HG03196 (cell line): ENCODE results near the gene EIF5A.

Experiments used
- ATAC-seq: cut with Tn5 transposase; IDR thresholded peaks from one replicate; pipeline ENCODE4 v1.9.1; 2021; ENCODE audit not compliant: unreplicated experiment

EIF5A gene

DNA sequence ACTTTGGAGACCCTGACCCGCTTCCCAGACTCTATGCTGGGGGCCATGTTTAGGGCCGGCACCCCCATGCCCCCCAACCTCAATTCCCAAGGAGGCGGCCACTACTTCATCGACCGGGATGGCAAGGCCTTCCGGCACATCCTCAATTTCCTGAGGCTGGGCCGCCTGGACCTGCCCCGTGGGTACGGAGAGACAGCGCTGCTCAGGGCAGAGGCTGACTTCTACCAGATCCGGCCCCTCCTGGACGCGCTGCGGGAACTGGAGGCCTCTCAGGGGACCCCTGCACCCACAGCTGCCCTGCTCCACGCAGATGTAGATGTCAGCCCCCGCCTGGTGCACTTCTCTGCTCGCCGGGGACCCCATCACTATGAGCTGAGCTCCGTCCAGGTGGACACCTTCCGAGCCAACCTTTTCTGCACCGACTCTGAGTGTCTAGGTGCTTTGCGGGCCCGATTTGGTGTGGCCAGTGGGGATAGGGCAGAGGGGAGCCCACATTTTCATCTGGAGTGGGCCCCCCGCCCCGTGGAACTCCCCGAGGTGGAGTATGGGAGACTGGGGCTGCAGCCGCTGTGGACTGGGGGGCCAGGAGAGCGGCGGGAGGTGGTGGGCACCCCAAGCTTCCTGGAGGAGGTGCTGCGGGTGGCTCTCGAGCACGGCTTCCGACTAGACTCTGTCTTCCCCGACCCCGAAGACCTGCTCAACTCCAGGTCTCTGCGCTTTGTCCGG lies 45.6 kb downstream of the EIF5A start:
- no peak for ATAC-seq

- no peak for ATAC-seq
Measured at GRCh38 chr17:7354262-7354843, 46.9 kb downstream of the EIF5A start.

DNA sequence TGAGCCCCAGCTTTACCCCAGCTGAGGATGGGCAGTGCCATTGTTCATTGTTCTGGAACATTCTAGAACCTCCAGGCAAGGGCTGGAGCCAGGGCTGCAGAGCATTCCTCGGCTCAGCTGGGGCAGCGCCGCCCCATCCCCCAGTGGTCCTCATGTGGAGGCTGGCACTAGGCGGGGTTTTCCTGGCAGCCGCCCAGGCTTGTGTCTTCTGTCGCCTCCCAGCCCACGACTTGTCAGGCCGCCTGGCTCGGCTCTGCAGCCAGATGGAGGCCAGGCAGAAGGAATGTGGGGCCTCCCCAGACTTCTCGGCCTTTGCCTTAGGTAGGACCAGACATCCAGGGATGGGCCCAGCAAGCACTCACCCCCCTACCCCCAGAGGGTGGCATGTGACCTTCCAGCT lies 47.6 kb downstream of the EIF5A start, which contains the start of gene TMEM95:
TSS of gene TMEM95 (plus strand) at position 104 of the 400 bp plus-strand sequence. CDS start at position 153, 49 bp downstream.
- no peak for ATAC-seq

DNA sequence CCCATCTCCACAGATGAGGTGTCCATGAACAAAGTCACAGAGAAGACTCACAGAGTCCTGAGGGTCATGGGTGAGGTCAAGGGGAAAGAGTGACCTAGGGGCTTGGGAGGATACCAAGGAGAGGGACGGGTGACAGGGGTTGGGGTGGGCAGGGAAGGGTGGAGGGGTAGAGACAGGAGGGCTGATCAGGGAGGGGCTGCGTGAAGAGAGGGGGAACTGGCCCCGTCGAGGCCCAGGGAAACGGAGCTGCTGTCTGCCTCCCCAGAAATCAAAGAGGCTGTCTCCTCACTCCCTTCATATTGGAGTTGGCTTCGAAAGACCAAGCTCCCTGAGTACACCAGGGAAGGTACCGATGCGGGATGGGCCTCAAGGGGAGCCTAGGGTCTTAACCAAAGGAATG lies 48.1 kb downstream of the EIF5A start:
- no peak for ATAC-seq

GRCh38 chr17:7356072-7356549 lies 48.7 kb downstream of the EIF5A start:
- no peak for ATAC-seq

GRCh38 chr17:7356756-7357155 lies 49.3 kb downstream of the EIF5A start:
- ATAC-seq = no peak

GRCh38 chr17:7357381-7357780 lies 50.0 kb downstream of the EIF5A start:
- ATAC-seq = no peak

DNA sequence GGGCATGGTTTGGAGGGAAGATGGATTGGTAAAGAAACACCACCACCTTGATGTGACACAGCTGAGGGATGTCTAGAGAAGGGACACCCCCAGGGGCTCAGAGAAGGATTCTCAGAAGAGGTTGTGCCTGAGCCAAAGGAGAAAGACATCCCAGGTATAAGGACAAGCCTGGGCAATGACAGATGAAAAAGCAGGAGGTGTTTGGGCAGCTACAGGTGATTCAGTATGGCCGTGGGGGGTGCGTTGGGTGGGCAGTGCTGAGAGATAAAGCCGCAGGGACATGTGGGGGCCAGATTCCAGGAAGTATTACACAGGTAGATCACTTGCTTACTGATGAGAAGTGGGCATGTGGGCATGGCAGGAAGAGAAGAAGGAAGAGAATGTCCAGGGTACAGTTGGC lies 54.5 kb downstream of the EIF5A start:
- ATAC-seq = no peak
